ENCODE results near the gene TIAM1. TPM values are rescaled to one million over a fixed set of nuclear protein-coding genes. Genes with fewer than 3 reads are reported as not detected.
"Not testable (repeated sequence)": the region's sequence is repeated elsewhere in the genome, so short reads cannot be mapped to it uniquely, and the experiment has no call there.

TIAM1 gene
- polyA plus RNA-seq, 3 donors = 14.2 to 17.1 (median 14.4) TPM

- DNase-seq = no peak
Measured at GRCh38 chr21:31254131-31254530, 89.9 kb downstream of the TIAM1 start.

- DNase-seq = no peak
Measured at GRCh38 chr21:31253684-31254083, 90.4 kb downstream of the TIAM1 start.

- DNase-seq = no peak
Measured at GRCh38 chr21:31252611-31253010, 91.5 kb downstream of the TIAM1 start.

GRCh38 chr21:31252091-31252490 lies 92.0 kb downstream of the TIAM1 start:
- DNase-seq = no peak

GRCh38 chr21:31251686-31252085 lies 92.4 kb downstream of the TIAM1 start:
- no peak for DNase-seq

- no peak for DNase-seq
Measured at GRCh38 chr21:31248598-31248997, 95.5 kb downstream of the TIAM1 start.

- DNase-seq = no peak
Measured at GRCh38 chr21:31243611-31244010, 100.5 kb downstream of the TIAM1 start.

GRCh38 chr21:31236528-31236927 lies 107.5 kb downstream of the TIAM1 start:
- DNase-seq = no peak

- DNase-seq = no peak
Measured at GRCh38 chr21:31235671-31236450, 108.2 kb downstream of the TIAM1 start.

GRCh38 chr21:31234936-31235335 lies 109.1 kb downstream of the TIAM1 start:
- DNase-seq = no peak

- no peak for DNase-seq
Measured at GRCh38 chr21:31233711-31234110, 110.3 kb downstream of the TIAM1 start.

GRCh38 chr21:31232344-31232743 lies 111.7 kb downstream of the TIAM1 start:
- no peak for DNase-seq

- no peak for DNase-seq
Measured at GRCh38 chr21:31230937-31231336, 113.1 kb downstream of the TIAM1 start.

GRCh38 chr21:31228723-31229122 lies 115.3 kb downstream of the TIAM1 start:
- DNase-seq = not testable (repeated sequence)

GRCh38 chr21:31225713-31226112 lies 118.3 kb downstream of the TIAM1 start:
- no peak for DNase-seq

GRCh38 chr21:31222142-31222541 lies 121.9 kb downstream of the TIAM1 start:
- no peak for DNase-seq

GRCh38 chr21:31221043-31221442 lies 123.0 kb downstream of the TIAM1 start:
- peak; percentile 58 for DNase-seq

- no peak for DNase-seq
Measured at GRCh38 chr21:31220575-31220974, 123.5 kb downstream of the TIAM1 start.

GRCh38 chr21:31218830-31219608 lies 125.0 kb downstream of the TIAM1 start:
- peak; percentile 74 for DNase-seq

- DNase-seq = no peak
Measured at GRCh38 chr21:31216206-31216605, 127.9 kb downstream of the TIAM1 start.

- DNase-seq = no peak
Measured at GRCh38 chr21:31213787-31214186, 130.3 kb downstream of the TIAM1 start.

- DNase-seq = no peak
Measured at GRCh38 chr21:31211836-31212235, 132.2 kb downstream of the TIAM1 start.

GRCh38 chr21:31205412-31205811 lies 138.6 kb downstream of the TIAM1 start:
- DNase-seq = no peak
